Measurements from ENCODE around the gene REM2.
"Not testable (repeated sequence)": the region's sequence is repeated elsewhere in the genome, so short reads cannot be mapped to it uniquely, and the experiment has no call there.

Gene REM2

GRCh38 chr14:22900081-22900799, 17.2 kb downstream of the REM2 start:
- peak; percentile 35 for DNase-seq

- DNase-seq: no peak
These were observed 18.8 kb downstream of the REM2 start for GRCh38 chr14:22901799-22902198.

- DNase-seq: no peak
These were observed 20.7 kb downstream of the REM2 start for GRCh38 chr14:22903742-22904087.

GRCh38 chr14:22905627-22906026, 22.6 kb downstream of the REM2 start:
- no peak for DNase-seq

- DNase-seq: no peak
These were observed 23.1 kb downstream of the REM2 start for GRCh38 chr14:22906073-22906472.

- no peak for DNase-seq
These were observed 24.4 kb downstream of the REM2 start for GRCh38 chr14:22907429-22907828.

GRCh38 chr14:22908601-22909000, 25.6 kb downstream of the REM2 start:
- DNase-seq: no peak

- DNase-seq: no peak
These were observed 27.9 kb downstream of the REM2 start for GRCh38 chr14:22910916-22911315.

GRCh38 chr14:22914836-22915235, 31.8 kb downstream of the REM2 start:
- DNase-seq: not testable (repeated sequence)

GRCh38 chr14:22915886-22916521, 33.0 kb downstream of the REM2 start:
- DNase-seq: no peak

- DNase-seq: peak; percentile 99
These were observed 36.0 kb downstream of the REM2 start, which contains the start of gene RBM23 for GRCh38 chr14:22918804-22919600. Gene RBM23 (minus strand): TSS chr14:22919149.

- no peak for DNase-seq
These were observed 36.5 kb downstream of the REM2 start for GRCh38 chr14:22919601-22919921.

- DNase-seq: no peak
These were observed 37.7 kb downstream of the REM2 start for GRCh38 chr14:22920697-22921096.

GRCh38 chr14:22922294-22922693, 39.3 kb downstream of the REM2 start:
- no peak for DNase-seq

GRCh38 chr14:22923746-22924145, 40.7 kb downstream of the REM2 start:
- DNase-seq: no peak

- no peak for DNase-seq
These were observed 42.5 kb downstream of the REM2 start for GRCh38 chr14:22925513-22925912.

- DNase-seq: no peak
These were observed 43.3 kb downstream of the REM2 start for GRCh38 chr14:22926316-22926715.

GRCh38 chr14:22928237-22929103, 45.4 kb downstream of the REM2 start:
- peak; percentile 5 for DNase-seq

- DNase-seq: peak; percentile 98
These were observed 46.3 kb downstream of the REM2 start, which contains the start of gene PRMT5 for GRCh38 chr14:22929104-22929960. Gene PRMT5 (minus strand): TSS chr14:22929376. CDS start chr14:22929361, 15 bp downstream.

GRCh38 chr14:22929961-22930364, 46.9 kb downstream of the REM2 start:
- DNase-seq: no peak

GRCh38 chr14:22932146-22932545, 49.1 kb downstream of the REM2 start:
- no peak for DNase-seq

- no peak for DNase-seq
These were observed 52.1 kb downstream of the REM2 start for GRCh38 chr14:22935156-22935555.
